OCI-LY3 (cell line): ENCODE data around the gene CRISP3.

Experiments used
- CTCF ChIP-seq: fragments of 200-600, 300-600 bp; sonication (generic); IDR thresholded peaks from 2 replicates; pipeline ENCODE4 v1.5.1; 2014; ENCODE audit warnings: antibody characterized with exemption, low read length, low read depth
- EZH2phosphoT487 ChIP-seq: fragments of 200-600 bp; shearing (Covaris generic); IDR thresholded peaks from 2 replicates; pipeline ENCODE4 v1.6.1; 2018; ENCODE audit warnings: antibody characterized with exemption, mixed run types, low read depth

DNA sequence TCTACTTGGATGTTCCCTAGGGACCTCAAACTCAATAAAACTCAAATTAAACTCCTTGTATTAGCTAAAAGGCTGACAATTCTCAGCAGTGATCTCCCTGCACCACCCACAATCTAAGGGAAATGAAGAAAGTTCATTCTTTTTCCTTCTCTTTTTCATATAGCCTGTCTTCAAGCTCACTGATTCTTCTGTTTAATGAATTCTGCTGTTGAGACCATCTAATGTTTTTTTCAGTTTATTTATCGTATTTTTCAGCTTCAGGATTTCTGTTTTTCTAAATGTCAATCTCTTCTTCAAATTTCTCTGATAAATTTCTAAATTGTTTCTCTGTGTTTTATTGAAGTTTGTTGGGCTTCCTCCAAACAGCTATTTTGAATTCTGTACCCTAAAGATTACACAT lies 50.7 kb downstream of the CRISP3 start:
- TF ChIP-seq CTCF, result no peak
- TF ChIP-seq EZH2phosphoT487, result no peak
